ENCODE results near the gene CNTN5. TPM values are rescaled to one million over a fixed set of nuclear protein-coding genes. Genes with fewer than 3 reads are reported as not detected.

The CNTN5 gene
- total RNA-seq, 1 donor from 2014 or later: 1.6 TPM

DNA sequence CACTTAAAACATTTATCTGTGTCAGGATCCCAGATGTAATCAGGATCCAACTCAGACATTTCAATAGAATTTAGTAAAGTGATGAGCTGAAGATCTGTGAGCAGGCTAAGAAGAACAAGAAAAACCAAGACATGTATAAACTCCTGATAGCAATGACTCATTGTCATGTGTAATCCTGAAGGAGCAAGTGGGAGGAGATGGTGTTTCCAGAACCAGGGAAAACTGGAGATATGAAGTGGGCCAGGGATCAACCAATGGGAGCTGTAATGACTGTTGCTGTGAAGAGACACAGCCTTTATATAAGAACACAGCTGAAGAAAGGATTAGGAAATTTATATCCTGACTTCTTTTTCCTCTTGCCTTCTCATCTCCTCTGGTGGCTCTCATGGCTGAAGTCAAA is 983.8 kb downstream of the CNTN5 start:
- Mint-ChIP-seq H3K9me3 (ENCODE audit: unreplicated experiment) (no peaks in the 10 kb centered on the region), H3K4me3 (ENCODE audit: unreplicated experiment) (no peak overlapping the region), H3K27ac (ENCODE audit: unreplicated experiment) (no peak overlapping the region), H3K36me3 (ENCODE audit: unreplicated experiment) (no peaks in the 10 kb centered on the region), H3K4me1 (ENCODE audit: low read depth, unreplicated experiment) (no peaks in the 10 kb centered on the region), H3K27me3 (ENCODE audit: unreplicated experiment) (peaks cover 3% of the 10 kb centered on the region)
- TF ChIP-seq, protein P1, sequence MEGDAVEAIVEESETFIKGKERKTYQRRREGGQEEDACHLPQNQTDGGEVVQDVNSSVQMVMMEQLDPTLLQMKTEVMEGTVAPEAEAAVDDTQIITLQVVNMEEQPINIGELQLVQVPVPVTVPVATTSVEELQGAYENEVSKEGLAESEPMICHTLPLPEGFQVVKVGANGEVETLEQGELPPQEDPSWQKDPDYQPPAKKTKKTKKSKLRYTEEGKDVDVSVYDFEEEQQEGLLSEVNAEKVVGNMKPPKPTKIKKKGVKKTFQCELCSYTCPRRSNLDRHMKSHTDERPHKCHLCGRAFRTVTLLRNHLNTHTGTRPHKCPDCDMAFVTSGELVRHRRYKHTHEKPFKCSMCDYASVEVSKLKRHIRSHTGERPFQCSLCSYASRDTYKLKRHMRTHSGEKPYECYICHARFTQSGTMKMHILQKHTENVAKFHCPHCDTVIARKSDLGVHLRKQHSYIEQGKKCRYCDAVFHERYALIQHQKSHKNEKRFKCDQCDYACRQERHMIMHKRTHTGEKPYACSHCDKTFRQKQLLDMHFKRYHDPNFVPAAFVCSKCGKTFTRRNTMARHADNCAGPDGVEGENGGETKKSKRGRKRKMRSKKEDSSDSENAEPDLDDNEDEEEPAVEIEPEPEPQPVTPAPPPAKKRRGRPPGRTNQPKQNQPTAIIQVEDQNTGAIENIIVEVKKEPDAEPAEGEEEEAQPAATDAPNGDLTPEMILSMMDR (IDR thresholded peaks at IDR 0.05; ENCODE audit: partially characterized antibody, unreplicated experiment): no peak
- DNase-seq: no peak

DNA sequence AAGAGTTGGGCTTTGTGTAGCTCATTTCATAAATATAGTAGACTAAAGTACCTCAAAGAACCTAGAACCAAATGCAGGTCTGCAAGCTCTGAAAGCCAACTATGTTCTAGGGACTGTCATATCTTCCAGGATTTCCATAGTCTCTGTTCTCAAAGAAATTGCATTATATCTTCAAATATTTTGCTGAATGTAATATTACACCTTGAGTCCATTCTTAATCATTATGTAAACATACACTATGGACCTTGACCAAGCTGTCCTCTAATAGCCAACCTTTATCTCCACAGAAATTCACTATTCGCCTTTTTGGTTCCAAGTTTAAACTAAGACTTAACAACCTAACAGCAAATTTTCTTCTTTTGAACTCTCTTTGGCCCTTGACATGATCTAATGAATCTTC is 987.7 kb downstream of the CNTN5 start:
- no peak for DNase-seq
- H3K4me3 Mint-ChIP-seq (ENCODE audit: unreplicated experiment): no peak overlapping the region
- H3K9me3 Mint-ChIP-seq (ENCODE audit: unreplicated experiment): no peaks in the 10 kb centered on the region
- H3K27me3 Mint-ChIP-seq (ENCODE audit: unreplicated experiment): peaks cover 3% of the 10 kb centered on the region
- peaks cover 18% of the 10 kb centered on the region for H3K4me1 Mint-ChIP-seq (ENCODE audit: low read depth, unreplicated experiment)
- no peaks in the 10 kb centered on the region for H3K36me3 Mint-ChIP-seq (ENCODE audit: unreplicated experiment)
- no peak overlapping the region for H3K27ac Mint-ChIP-seq (ENCODE audit: unreplicated experiment)
- TF ChIP-seq, protein P1 (IDR thresholded peaks at IDR 0.05; ENCODE audit: partially characterized antibody, unreplicated experiment): no peak

DNA sequence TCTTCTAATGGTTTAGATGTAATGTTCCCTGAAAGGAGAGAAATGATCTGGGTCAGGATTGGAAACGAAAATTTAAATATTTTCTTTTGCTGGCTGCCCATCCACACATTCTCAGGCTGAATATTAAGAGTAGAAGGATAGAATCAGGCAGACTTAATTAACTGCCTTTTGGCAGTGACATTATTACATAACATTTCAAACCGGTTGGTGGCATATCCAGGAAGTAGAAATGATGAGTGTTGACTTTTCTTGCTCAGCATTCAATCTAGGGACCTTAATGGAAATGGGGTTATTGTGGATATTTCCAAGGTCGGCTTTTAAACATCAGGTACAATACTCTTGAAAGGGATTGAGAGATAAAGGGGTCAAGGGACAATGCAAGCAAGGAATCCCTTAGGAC is 989.0 kb downstream of the CNTN5 start:
- Mint-ChIP-seq H3K9me3 (ENCODE audit: unreplicated experiment) (no peaks in the 10 kb centered on the region), H3K4me1 (ENCODE audit: low read depth, unreplicated experiment) (peaks cover 18% of the 10 kb centered on the region), H3K27ac (ENCODE audit: unreplicated experiment) (no peak overlapping the region), H3K36me3 (ENCODE audit: unreplicated experiment) (no peaks in the 10 kb centered on the region), H3K4me3 (ENCODE audit: unreplicated experiment) (no peak overlapping the region), H3K27me3 (ENCODE audit: unreplicated experiment) (peaks cover 3% of the 10 kb centered on the region)
- no peak for DNase-seq
- TF ChIP-seq, protein P1 (IDR thresholded peaks at IDR 0.05; ENCODE audit: partially characterized antibody, unreplicated experiment): no peak

DNA sequence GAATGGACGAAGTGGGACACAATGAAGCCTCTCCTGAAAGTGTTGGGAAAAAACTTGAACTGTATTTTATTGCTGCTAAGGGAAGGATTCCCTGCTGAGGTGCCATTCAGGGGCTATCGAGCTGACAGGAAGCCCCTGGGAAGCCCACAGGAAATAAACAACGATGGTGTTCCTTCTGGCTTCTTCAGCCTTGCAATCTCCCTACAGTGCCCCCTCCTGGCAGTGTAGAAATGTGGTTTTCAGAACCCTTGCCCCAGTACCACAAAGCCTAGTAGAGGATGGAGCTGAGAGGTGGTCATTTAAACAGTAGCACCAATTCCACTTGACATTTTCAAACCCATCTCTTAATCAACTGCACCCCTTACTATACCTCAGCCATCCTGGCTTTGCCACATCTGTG is 989.6 kb downstream of the CNTN5 start:
- H3K4me1 Mint-ChIP-seq (ENCODE audit: low read depth, unreplicated experiment): peaks cover 18% of the 10 kb centered on the region
- no peaks in the 10 kb centered on the region for H3K36me3 Mint-ChIP-seq (ENCODE audit: unreplicated experiment)
- no peak overlapping the region for H3K27ac Mint-ChIP-seq (ENCODE audit: unreplicated experiment)
- no peaks in the 10 kb centered on the region for H3K9me3 Mint-ChIP-seq (ENCODE audit: unreplicated experiment)
- H3K27me3 Mint-ChIP-seq (ENCODE audit: unreplicated experiment): peaks cover 3% of the 10 kb centered on the region
- no peak overlapping the region for H3K4me3 Mint-ChIP-seq (ENCODE audit: unreplicated experiment)
- TF ChIP-seq, protein P1 (IDR thresholded peaks at IDR 0.05; ENCODE audit: partially characterized antibody, unreplicated experiment): no peak
- no peak for DNase-seq

DNA sequence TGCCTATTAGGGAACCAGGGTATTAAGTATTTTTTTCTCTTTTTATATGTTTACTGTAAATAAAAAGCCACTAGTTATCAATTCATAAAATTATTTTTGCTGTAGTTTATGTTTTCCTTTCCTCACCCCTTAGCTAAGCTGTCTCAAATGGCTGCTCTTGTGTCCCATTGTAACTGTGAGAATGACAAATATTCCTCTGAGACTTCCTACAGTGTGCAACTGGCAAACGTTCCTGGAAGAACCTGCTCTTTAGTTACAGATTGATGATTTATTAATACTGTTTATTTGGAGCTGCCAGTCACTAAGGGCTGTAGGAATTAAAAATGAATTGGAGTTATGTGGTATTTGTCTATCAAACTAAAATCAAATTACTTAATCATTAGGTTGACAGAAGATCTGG is 990.9 kb downstream of the CNTN5 start:
- no peak overlapping the region for H3K27ac Mint-ChIP-seq (ENCODE audit: unreplicated experiment)
- H3K9me3 Mint-ChIP-seq (ENCODE audit: unreplicated experiment): no peaks in the 10 kb centered on the region
- H3K4me1 Mint-ChIP-seq (ENCODE audit: low read depth, unreplicated experiment): peaks cover 18% of the 10 kb centered on the region
- TF ChIP-seq, protein P1 (IDR thresholded peaks at IDR 0.05; ENCODE audit: partially characterized antibody, unreplicated experiment): no peak
- DNase-seq: no peak
- no peaks in the 10 kb centered on the region for H3K27me3 Mint-ChIP-seq (ENCODE audit: unreplicated experiment)
- no peak overlapping the region for H3K4me3 Mint-ChIP-seq (ENCODE audit: unreplicated experiment)
- no peaks in the 10 kb centered on the region for H3K36me3 Mint-ChIP-seq (ENCODE audit: unreplicated experiment)
